Liver (tissue), 9 donors: Measurements from ENCODE around the gene COX5B. TPM values are rescaled to one million over a fixed set of nuclear protein-coding genes. Genes with fewer than 3 reads are reported as not detected.
A peak's percentile ranks its signal among the peaks of the same experiment; 100 is the strongest.

Experiments used
- DNase-seq: peaks from one replicate; pipeline ENCODE4 v3.0.0-alpha.2; 2017; ENCODE audit warnings: low spot score
- H3K27ac ChIP-seq, 2 donors: one replicate each; pipeline ENCODE4 v1.7.0; 2013; ENCODE audit warnings: inconsistent platforms in 2 of 2, low read length in 2 of 2, control low read depth in 1 of 2, low read depth in 1 of 2, mild to moderate bottlenecking in 1 of 2
- H3K27me3 ChIP-seq, 4 donors: one replicate each; pipeline versions ENCODE4 v1.6.1 to v1.7.0; 2013; ENCODE audit warnings: low read length in 3 of 4, inconsistent platforms in 1 of 4, mild to moderate bottlenecking in 1 of 4, moderate library complexity in 1 of 4; ENCODE audit not compliant: control insufficient read depth in 4 of 4, insufficient read depth in 4 of 4
- H3K36me3 ChIP-seq, 4 donors: one replicate each; pipeline versions ENCODE4 v1.6.1 to v1.7.0; 2013; ENCODE audit warnings: low read length in 3 of 4, mild to moderate bottlenecking in 3 of 4, low read depth in 1 of 4, moderate library complexity in 1 of 4; ENCODE audit not compliant: control insufficient read depth in 4 of 4, insufficient read depth in 3 of 4
- H3K4me1 ChIP-seq, 4 donors: one replicate each; pipeline versions ENCODE4 v1.6.1 to v1.7.0; 2013; ENCODE audit warnings: low read length in 3 of 4, mild to moderate bottlenecking in 3 of 4, moderate library complexity in 1 of 4; ENCODE audit not compliant: control insufficient read depth in 4 of 4, insufficient read depth in 4 of 4
- H3K4me3 ChIP-seq, 3 donors: one replicate each; pipeline versions ENCODE4 v1.6.1 to v1.7.0; 2013; ENCODE audit warnings: low read length in 3 of 3, control low read depth in 1 of 3, low read depth in 1 of 3, mild to moderate bottlenecking in 1 of 3
- H3K9ac ChIP-seq, 2 donors: one replicate each; pipeline ENCODE4 v1.7.0; 2013; ENCODE audit warnings: low read length in 2 of 2, mild to moderate bottlenecking in 2 of 2, moderate library complexity in 2 of 2, control low read depth in 1 of 2, low read depth in 1 of 2
- H3K9me3 ChIP-seq, 4 donors: one replicate each; pipeline versions ENCODE4 v1.6.1 to v1.7.0; 2013; ENCODE audit warnings: low read length in 3 of 4; ENCODE audit not compliant: control insufficient read depth in 4 of 4
- FOXA1 ChIP-seq: IDR thresholded peaks from 2 replicates; pipeline ENCODE4 v1.6.1; 2016; ENCODE audit warnings: antibody characterized with exemption
- FOXA2 ChIP-seq: IDR thresholded peaks from 2 replicates; pipeline ENCODE4 v1.6.1; 2016; ENCODE audit warnings: antibody characterized with exemption
- GABPA ChIP-seq, 2 donors: IDR thresholded peaks in 1 of 2; conservative IDR thresholded peaks in 1 of 2; 2 replicates each; pipeline ENCODE4 v1.6.1; 2016; ENCODE audit warnings: antibody characterized with exemption in 2 of 2, mild to moderate bottlenecking in 1 of 2, moderate library complexity in 1 of 2
- HNF4A ChIP-seq, 2 donors: conservative IDR thresholded peaks; 2 replicates each; pipeline ENCODE4 v1.6.1; 2016; ENCODE audit warnings: antibody characterized with exemption in 2 of 2, mild to moderate bottlenecking in 2 of 2
- HNF4G ChIP-seq: IDR thresholded peaks from 2 replicates; pipeline ENCODE4 v1.6.1; 2016; ENCODE audit warnings: antibody characterized with exemption
- JUND ChIP-seq, 2 donors: IDR thresholded peaks; 2 replicates each; pipeline ENCODE4 v1.6.1; 2016; ENCODE audit warnings: antibody characterized with exemption in 2 of 2
- NR2F2 ChIP-seq: IDR thresholded peaks from 2 replicates; pipeline ENCODE4 v1.6.1; 2016; ENCODE audit warnings: antibody characterized with exemption
- RAD21 ChIP-seq, 2 donors: IDR thresholded peaks; 2 replicates each; pipeline ENCODE4 v1.6.1; 2016; ENCODE audit warnings: antibody characterized with exemption in 2 of 2, mild to moderate bottlenecking in 2 of 2
- RXRA ChIP-seq, 2 donors: IDR thresholded peaks; 2 replicates each; pipeline ENCODE4 v1.6.1; 2017 to 2018; ENCODE audit warnings: antibody characterized with exemption in 2 of 2, mild to moderate bottlenecking in 1 of 2
- TAF1 ChIP-seq: conservative IDR thresholded peaks from 2 replicates; pipeline ENCODE4 v1.6.1; 2016; ENCODE audit warnings: antibody characterized with exemption, mild to moderate bottlenecking
- YY1 ChIP-seq: IDR thresholded peaks from 2 replicates; pipeline ENCODE4 v1.6.1; 2016; ENCODE audit warnings: antibody characterized with exemption, mild to moderate bottlenecking
- WGBS: extraction: QIAGEN DNeasy Blood & Tissue Kit; methylation state at CpG from one replicate; pipeline ENCODE4 v1.1.7; 2013; 5-methylcytosine and 5-hydroxymethylcytosine counted together
- polyA plus RNA-seq, 2 donors: library from polyadenylated mRNA; stranded (reverse) in 1 of 2; unstranded in 1 of 2; fragments of 200-250 nt in 1 of 2; fragments of >200 nt in 1 of 2; fragmentation: Nextera tagmentation in 1 of 2; extraction: Ambion mirVana in 1 of 2; gene quantifications; one replicate each; pipeline versions ENCODE4 v1.2.1 to v1.2.3, GENCODE V29; 2013 to 2015
- total RNA-seq, 2 donors: library from RNA; depleted of rRNA; stranded (reverse); fragments of >200 nt; gene quantifications; one replicate each; pipeline ENCODE4 v1.2.3, GENCODE V29; 2014
- TF ChIP-seq, protein P1 (sequence below): IDR thresholded peaks from 2 replicates; pipeline ENCODE4 v1.6.1; 2016; ENCODE audit warnings: antibody characterized with exemption
- TF ChIP-seq, protein P2 (sequence below): IDR thresholded peaks from 2 replicates; pipeline ENCODE4 v1.6.1; 2016; ENCODE audit warnings: antibody characterized with exemption
- TF ChIP-seq, protein P3 (sequence below): fragments of 150-350 bp; IDR thresholded peaks from 2 replicates; pipeline ENCODE4 v1.5.1; 2017; ENCODE audit warnings: improper control_type of control experiment, low read depth, low read length; ENCODE audit not compliant: missing input control
- TF ChIP-seq, protein P4 (sequence below): IDR thresholded peaks from 2 replicates; pipeline ENCODE4 v1.6.1; 2016; ENCODE audit warnings: antibody characterized with exemption, mild to moderate bottlenecking
- donor health status: healthy.
- donor health status: healthy.
- donor health status: healthy.
- donor health status: healthy.
- donor health status: healthy.

Gene COX5B
- total and polyA plus RNA-seq, 4 donors: 103 to 423 (median 264) TPM

DNA sequence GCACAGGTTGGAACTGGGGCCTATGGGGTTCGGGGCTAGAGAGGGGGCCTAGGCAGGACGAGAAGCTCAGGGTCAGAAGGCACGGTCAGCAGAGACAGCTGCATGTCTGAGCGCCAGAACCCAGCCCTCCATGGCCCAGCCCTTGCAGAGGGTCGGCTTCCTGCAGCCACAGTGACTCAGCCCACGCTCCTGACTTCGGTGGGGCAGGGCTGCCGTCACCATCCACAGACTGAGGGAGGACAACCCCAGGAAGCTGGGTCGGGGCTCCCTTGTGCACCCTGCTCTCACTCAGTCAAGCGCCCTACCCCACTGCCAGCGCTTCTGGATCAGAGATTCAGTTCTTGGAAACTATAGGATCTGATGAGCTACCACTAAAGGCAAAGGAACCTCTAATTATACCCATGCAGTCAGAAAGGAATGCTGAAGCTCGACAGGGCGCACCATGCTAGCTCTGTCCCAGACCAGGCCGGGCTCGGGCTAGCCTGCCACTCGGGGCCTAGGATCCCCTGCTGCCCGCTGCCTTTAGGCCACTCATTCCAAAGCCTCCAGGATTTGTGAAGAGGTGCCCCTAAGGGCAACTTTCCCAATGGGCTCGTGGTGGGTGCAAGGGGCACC, 15.0 kb downstream of the COX5B start:
- peaks cover 10 to 31% (median 16%) of the 10 kb centered on the region in 4 donors for H3K36me3 ChIP-seq
- no peak overlapping the region for H3K4me3 ChIP-seq
- H3K4me1 ChIP-seq: peaks cover 10 to 15% (median 13%) of the 10 kb centered on the region in 4 donors
- H3K9me3 ChIP-seq: no peaks in the 10 kb centered on the region
- 89% methylated on average over 18 of the region's 18 CpGs for whole genome bisulfite sequencing
- no peak for DNase-seq
- no peak overlapping the region for H3K27ac ChIP-seq
- no peak overlapping the region for H3K9ac ChIP-seq
- no peaks in the 10 kb centered on the region for H3K27me3 ChIP-seq
- TF ChIP-seq, protein P1, sequence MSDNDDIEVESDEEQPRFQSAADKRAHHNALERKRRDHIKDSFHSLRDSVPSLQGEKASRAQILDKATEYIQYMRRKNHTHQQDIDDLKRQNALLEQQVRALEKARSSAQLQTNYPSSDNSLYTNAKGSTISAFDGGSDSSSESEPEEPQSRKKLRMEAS: no peak
- no peak for TF ChIP-seq HNF4A (conservative IDR thresholded peaks at IDR 0.05)

DNA sequence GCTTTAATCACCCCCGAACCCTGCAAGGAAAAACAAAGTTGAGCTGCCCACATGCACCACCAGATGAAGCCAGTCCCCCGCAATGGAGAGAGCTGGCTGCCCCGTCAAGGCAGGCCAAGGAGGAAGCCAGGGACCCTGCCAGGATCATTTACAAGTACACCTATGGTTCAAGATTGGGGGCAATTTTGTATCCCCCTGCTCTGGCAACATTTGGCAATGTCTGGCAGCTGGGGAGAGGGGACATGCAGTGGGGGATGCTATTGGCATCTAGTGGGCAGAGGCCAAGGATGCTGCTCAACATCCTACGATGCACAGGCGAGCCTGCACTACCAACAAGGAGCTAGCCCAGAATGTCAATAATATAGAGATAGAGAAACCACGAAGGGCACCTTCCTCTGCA, 16.1 kb downstream of the COX5B start:
- Histone ChIP-seq H3K27me3 (no peaks in the 10 kb centered on the region), H3K27ac (no peak overlapping the region), H3K36me3 (peaks cover 8 to 24% (median 15%) of the 10 kb centered on the region in 4 donors), H3K9ac (no peak overlapping the region), H3K9me3 (no peaks in the 10 kb centered on the region), H3K4me1 (peaks cover 10 to 15% (median 13%) of the 10 kb centered on the region in 4 donors), H3K4me3 (no peak overlapping the region)
- DNase-seq: no peak
- WGBS: 90% methylated on average over 6 of the region's 6 CpGs
- TF ChIP-seq, protein P2, sequence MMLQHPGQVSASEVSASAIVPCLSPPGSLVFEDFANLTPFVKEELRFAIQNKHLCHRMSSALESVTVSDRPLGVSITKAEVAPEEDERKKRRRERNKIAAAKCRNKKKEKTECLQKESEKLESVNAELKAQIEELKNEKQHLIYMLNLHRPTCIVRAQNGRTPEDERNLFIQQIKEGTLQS: no peak
- TF ChIP-seq FOXA1: no peak
- TF ChIP-seq TAF1: no peak
- no peak for TF ChIP-seq YY1
- no peak for TF ChIP-seq GABPA (IDR thresholded peaks at IDR 0.05 in 1 of 2, conservative IDR thresholded peaks at IDR 0.05 in 1 of 2)
- TF ChIP-seq, protein P1: no peak
- no peak for TF ChIP-seq HNF4G
- TF ChIP-seq NR2F2: no peak
- TF ChIP-seq FOXA2: no peak
- TF ChIP-seq RXRA (IDR thresholded peaks at IDR 0.05): no peak

DNA sequence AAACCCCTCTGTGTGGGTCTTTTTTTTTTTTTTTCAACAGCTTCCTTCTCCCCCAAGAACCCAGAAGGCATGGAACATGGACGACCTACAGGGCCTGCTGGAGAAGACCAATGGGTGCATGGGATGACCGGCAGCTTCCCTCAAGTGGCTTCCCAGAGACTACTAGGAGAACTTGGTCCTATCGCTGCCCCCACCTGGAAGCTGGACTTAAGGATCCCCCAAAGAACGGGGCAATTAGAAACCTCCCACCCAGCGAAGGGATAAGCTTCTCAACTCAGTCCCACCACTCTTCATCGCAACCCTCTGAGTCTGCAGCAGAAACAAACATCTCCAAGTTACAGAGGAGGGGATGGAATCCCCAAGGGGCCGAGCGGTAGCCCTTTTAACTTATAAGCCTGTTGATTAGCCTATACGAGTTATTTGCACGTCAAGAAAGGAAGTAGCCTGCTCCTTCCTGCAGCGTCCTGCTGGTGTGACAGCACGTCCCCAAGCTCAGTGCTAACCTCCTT, 16.6 kb downstream of the COX5B start:
- H3K9ac ChIP-seq: peak overlapping the region in 1 of 2 donors; percentile 99
- H3K4me1 ChIP-seq: peaks cover 10 to 15% (median 13%) of the 10 kb centered on the region in 4 donors
- H3K27me3 ChIP-seq: no peaks in the 10 kb centered on the region
- peak overlapping the region; percentile 61 to 99 (median 96) for H3K4me3 ChIP-seq
- no peak for DNase-seq
- H3K36me3 ChIP-seq: peaks cover 5 to 20% (median 13%) of the 10 kb centered on the region in 4 donors
- H3K27ac ChIP-seq: peak overlapping the region; percentile 87 to 97
- no peaks in the 10 kb centered on the region for H3K9me3 ChIP-seq
- 57% methylated on average over 12 of the region's 12 CpGs for WGBS
- TF ChIP-seq RXRA (IDR thresholded peaks at IDR 0.05) (no peak), TAF1 (no peak), JUND (IDR thresholded peaks at IDR 0.05) (no peak), YY1 (no peak), RAD21 (IDR thresholded peaks at IDR 0.05) (no peak)
- TF ChIP-seq, protein P3, sequence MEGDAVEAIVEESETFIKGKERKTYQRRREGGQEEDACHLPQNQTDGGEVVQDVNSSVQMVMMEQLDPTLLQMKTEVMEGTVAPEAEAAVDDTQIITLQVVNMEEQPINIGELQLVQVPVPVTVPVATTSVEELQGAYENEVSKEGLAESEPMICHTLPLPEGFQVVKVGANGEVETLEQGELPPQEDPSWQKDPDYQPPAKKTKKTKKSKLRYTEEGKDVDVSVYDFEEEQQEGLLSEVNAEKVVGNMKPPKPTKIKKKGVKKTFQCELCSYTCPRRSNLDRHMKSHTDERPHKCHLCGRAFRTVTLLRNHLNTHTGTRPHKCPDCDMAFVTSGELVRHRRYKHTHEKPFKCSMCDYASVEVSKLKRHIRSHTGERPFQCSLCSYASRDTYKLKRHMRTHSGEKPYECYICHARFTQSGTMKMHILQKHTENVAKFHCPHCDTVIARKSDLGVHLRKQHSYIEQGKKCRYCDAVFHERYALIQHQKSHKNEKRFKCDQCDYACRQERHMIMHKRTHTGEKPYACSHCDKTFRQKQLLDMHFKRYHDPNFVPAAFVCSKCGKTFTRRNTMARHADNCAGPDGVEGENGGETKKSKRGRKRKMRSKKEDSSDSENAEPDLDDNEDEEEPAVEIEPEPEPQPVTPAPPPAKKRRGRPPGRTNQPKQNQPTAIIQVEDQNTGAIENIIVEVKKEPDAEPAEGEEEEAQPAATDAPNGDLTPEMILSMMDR: no peak
- TF ChIP-seq, protein P4, sequence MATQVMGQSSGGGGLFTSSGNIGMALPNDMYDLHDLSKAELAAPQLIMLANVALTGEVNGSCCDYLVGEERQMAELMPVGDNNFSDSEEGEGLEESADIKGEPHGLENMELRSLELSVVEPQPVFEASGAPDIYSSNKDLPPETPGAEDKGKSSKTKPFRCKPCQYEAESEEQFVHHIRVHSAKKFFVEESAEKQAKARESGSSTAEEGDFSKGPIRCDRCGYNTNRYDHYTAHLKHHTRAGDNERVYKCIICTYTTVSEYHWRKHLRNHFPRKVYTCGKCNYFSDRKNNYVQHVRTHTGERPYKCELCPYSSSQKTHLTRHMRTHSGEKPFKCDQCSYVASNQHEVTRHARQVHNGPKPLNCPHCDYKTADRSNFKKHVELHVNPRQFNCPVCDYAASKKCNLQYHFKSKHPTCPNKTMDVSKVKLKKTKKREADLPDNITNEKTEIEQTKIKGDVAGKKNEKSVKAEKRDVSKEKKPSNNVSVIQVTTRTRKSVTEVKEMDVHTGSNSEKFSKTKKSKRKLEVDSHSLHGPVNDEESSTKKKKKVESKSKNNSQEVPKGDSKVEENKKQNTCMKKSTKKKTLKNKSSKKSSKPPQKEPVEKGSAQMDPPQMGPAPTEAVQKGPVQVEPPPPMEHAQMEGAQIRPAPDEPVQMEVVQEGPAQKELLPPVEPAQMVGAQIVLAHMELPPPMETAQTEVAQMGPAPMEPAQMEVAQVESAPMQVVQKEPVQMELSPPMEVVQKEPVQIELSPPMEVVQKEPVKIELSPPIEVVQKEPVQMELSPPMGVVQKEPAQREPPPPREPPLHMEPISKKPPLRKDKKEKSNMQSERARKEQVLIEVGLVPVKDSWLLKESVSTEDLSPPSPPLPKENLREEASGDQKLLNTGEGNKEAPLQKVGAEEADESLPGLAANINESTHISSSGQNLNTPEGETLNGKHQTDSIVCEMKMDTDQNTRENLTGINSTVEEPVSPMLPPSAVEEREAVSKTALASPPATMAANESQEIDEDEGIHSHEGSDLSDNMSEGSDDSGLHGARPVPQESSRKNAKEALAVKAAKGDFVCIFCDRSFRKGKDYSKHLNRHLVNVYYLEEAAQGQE: no peak
